HG03097 (cell line): Measurements from ENCODE around the gene PCP2.

ENCODE experiments used
- ATAC-seq: cut with Tn5 transposase; IDR thresholded peaks from one replicate; pipeline ENCODE4 v1.9.1; 2021; ENCODE audit not compliant: unreplicated experiment, low FRiP score

PCP2 gene

GRCh38 chr19:7620442-7621412, 12.8 kb downstream of the PCP2 start:
- ATAC-seq = no peak

DNA sequence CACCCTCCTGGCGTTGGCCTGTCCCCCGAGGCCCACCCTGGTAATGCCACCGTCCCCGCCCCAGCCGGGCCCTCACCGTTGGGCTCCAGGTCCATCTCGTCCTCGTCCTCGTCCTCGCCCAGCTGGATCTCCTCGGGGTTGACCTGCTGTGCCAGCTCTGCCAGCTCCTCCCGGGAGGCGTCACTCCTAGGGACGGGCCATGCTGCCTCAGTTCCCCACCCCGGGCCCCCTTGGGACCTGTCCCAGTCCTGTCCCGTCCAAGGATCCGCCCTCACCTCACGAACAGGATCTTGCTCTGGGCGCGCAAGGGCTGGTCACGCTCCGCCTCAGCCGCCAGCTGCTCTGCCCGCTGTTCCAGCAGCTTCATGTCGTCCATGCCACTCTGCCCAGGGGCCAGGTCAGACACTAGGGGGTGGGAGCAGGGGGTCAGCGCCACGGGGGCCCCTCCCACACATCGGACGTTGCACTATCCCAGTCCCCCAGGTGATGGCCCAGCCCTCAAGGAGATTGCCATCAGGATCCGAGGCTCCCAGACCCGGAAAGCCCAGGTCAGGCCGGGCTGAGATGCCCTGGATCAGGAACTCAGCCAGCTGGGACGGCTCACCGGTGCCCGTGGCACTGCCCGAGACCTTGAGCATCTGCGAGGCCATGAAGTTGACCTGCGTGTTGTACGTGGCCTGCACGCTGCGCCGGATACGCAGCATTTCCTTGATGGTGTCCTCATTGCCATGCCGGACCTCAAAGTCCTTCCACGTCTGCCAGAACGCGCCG, 13.7 kb downstream of the PCP2 start:
- no peak for ATAC-seq

GRCh38 chr19:7618771-7619510, 14.6 kb downstream of the PCP2 start:
- ATAC-seq = no peak

DNA sequence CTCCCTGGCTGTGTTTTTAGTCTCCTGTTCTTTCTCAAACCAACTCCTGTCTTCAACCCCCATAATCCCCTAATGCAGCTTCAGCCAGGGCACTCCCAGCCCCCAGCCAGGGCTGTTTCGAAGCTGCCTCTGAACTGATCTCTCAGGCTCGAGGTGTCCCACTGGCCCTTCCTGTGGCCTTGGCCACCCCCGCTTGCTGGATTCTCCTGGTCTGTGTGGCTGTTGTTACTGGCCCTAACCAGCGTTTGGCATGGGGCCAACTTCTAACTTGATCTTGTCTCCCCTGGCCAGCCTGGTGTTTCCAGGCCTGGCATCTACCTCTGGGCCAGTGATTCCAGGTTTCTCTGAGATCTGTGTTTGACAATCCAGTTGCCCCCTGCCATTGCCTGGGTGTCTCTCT, 15.2 kb downstream of the PCP2 start:
- no peak for ATAC-seq

- ATAC-seq = no peak
Measured at GRCh38 chr19:7617735-7618134, 15.8 kb downstream of the PCP2 start.

DNA sequence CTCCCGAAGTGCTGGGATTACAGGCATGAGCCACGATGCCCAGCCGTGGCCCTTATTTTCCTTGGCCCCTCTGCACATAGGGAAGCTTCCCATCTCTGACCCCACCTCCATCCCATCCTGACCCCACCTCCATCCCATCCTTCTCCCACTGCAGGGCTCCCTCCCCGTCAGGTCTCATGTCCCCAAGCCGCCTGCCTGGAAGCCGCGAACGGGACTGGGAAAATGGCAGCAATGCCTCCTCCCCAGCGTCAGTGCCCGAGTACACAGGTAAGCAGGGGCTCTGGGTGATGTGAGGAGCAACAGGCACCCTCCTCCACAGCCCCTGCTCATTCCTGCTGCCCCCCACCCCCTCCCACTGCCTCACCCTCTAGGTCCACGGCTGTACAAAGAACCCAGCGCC, 16.3 kb downstream of the PCP2 start:
- ATAC-seq = no peak

- no peak for ATAC-seq
Measured at GRCh38 chr19:7614859-7615741, 18.4 kb downstream of the PCP2 start.

DNA sequence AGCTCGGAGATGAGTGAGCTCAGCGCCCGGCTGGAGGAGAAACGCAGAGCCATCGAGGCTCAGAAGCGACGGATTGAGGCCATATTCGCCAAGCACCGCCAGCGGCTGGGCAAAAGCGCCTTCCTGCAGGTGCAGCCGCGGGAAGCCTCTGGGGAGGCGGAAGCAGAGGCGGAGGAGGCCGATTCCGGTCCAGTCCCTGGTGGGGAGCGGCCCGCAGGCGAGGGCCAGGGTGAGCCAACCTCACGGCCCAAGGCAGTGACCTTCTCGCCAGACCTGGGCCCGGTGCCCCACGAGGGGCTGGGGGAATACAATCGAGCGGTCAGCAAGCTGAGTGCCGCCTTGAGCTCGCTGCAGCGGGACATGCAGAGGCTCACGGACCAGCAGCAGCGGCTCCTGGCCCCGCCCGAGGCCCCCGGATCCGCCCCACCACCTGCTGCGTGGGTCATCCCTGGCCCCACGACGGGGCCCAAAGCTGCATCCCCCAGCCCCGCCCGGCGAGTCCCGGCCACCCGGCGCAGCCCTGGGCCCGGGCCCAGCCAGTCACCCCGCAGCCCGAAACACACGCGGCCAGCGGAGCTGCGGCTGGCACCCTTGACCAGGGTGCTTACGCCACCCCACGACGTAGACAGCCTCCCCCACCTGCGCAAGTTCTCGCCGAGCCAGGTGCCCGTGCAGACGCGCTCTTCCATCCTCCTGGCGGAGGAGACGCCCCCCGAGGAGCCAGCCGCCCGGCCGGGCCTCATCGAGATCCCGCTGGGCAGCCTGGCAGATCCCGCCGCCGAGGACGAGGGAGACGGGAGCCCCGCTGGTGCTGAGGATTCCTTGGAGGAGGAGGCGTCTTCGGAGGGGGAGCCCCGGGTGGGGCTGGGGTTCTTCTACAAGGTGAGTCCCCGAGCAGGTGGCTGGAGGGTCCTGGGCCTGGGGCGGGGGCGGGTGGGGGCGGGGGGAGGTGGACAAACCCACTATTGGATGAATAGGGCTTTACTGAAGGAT, 20.9 kb downstream of the PCP2 start:
- no peak for ATAC-seq

- ATAC-seq = no peak
Measured at GRCh38 chr19:7611541-7612279, 21.8 kb downstream of the PCP2 start.

DNA sequence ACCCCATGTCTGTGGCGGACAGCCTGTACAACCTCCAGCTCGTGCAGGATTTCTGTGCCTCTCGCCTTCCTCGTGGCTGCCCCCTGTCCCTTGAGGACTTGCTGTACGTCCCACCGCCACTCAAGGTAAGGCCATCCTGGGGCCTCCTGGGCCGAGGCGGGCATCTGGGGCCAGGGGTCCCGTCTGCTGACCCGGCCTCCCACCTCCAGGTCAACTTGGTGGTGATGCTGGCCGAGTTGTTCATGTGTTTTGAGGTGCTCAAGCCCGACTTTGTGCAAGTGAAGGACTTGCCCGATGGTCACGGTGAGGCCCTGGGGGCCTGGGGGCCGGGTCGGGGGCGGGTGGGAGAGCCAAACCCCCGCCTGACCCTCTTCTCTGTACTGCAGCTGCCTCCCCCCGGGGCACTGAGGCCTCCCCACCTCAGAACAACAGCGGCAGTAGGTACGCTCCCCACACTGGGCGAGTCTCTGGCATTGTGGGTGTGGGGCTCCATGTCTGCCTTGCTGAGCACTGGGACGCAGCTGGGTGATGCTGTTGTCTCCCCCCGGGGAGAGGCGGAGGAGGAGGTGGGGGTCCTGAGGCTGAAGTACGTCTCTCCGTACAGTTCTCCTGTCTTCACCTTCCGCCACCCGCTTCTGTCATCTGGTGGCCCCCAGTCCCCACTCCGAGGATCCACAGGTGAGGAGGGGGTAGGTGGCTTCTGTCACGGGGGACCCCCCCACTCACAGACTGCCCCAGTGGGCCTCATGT, 22.9 kb downstream of the PCP2 start:
- no peak for ATAC-seq

GRCh38 chr19:7607874-7608560, 25.5 kb downstream of the PCP2 start:
- no peak for ATAC-seq

DNA sequence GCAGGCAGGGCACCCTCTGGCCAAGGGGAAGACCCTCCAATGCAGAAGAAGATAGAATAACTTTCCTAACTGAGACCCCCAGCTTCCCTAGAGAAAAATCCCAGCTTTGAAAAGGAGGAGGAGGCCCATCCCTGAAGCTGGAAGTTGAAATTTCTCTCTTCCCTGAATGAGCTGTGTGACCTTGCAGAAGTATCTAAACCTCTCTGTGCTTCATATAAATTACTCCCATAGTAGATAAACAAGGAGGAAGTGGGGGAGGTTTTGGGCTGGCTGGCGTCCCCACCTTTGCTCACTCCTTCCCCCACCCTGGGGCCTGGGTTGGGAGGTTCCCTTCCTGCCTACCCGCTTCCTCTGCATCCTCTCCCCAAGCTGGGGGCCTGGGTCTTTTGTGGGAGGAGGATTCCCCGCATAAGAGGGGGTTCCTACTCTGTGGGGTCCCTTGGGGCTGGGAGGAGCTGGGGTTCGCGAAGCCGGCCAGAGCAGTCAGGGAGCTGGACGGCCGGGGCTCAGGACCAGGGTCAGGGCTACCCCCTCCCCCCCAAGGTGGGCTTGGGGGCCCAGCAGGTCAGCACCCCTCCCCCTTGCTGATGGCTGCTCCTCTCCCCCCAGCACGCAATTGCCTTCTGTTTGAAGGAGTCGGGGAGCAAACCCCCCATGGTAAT, 26.2 kb downstream of the PCP2 start:
- ATAC-seq = no peak

DNA sequence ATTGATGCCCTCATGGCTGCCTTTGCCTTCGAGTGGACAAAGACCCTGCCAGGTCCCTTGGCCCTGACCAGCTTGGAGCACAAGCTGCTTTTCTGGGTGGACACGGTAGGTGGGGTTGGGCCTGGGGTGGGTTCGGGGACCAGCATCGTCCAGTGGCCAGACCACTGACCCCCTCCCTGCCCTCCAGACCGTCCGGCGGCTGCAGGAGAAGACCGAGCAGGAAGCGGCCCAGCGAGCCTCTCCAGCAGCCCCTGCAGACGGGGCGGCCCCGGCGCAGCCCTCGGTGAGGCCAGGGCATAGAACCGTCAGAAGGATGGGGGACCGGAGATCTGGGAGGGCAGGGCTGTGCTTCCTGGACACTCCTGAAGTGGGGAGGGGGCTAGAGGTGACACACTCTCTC, 27.2 kb downstream of the PCP2 start:
- no peak for ATAC-seq

DNA sequence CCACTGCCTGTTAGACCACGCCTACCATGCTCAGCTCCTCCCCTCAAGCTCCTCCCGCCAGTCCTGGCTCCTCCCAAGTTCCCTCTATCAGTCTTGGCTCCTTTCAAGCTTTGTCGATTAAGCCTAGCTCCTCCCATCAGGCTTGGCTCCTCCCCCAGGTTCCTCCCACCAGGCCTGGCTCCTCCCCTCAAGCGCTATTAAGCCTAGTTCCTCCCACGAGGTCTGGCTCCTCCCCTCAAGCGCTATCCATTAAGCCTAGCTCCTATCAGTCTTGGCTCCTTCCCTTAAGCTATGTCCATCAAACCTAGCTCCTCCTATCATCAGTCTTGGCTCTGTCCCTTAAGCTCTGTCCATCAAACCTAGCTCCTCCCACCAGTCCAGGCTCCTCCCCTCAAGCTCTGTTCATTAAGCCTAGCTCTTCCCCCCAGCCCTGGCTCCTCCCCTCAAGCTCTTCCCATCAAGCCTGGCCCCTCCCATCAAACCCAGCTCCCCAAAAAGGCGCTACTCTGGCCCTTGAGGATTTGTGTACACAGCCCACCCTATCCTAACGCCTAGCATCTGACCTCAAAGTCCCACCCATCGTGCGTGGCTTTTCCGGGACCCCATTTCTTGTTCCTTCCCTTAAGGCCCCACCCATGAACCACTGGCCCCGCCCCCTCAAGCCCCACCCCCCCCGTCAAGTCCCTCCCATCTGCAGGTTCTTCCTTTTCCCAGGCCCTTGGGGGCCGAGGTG, 27.9 kb downstream of the PCP2 start:
- no peak for ATAC-seq

- ATAC-seq = no peak
Measured at GRCh38 chr19:7603919-7604318, 29.6 kb downstream of the PCP2 start.
